Gastrocnemius medialis (tissue), 4 donors: ENCODE measurements around the gene PIK3R3.

Experiments used
- CTCF ChIP-seq, 5 experiments: fragments of 450-650 bp in 3 of 5; fragments of 200-600 bp in 2 of 5; sonication (generic) in 2 of 5; IDR thresholded peaks in 4 of 5; conservative IDR thresholded peaks in 1 of 5; 1 replicate in 4 of 5; 2 replicates in 1 of 5; pipeline ENCODE4 v1.5.1; 2016 to 2019; ENCODE audit warnings: antibody characterized with exemption in 5 of 5, mild to moderate bottlenecking in 3 of 5, moderate library complexity in 3 of 5
- POLR2A ChIP-seq, 2 donors: fragments of 450-650 bp; IDR thresholded peaks; one replicate each; pipeline ENCODE4 v1.6.1; 2017; ENCODE audit warnings: antibody characterized with exemption in 2 of 2, mild to moderate bottlenecking in 2 of 2, moderate library complexity in 2 of 2

DNA sequence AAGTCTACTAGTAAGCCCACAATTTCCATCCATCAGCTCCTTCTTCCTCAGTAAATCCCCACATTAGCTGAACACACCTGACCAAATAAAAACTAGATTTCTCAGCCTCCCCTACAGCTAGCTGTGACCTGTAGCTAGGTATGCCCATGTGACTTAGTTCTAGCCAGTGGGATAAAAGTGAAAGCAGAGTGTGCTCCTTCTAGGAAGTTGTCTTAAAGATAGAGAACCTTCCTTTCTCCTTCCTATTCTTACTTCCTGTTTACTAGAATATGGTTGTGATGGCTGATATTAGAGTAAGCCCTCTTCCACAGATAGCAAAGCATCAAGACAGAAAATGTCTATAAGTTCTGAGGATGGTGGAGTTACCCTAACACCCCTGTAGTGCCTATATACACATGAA is 67.0 kb downstream of the PIK3R3 start:
- TF ChIP-seq POLR2A (IDR thresholded peaks at IDR 0.05) (no peak), CTCF (IDR thresholded peaks at IDR 0.05 in 4 of 5, conservative IDR thresholded peaks at IDR 0.05 in 1 of 5) (no peak)
